GM23248 (cell line): Measurements from ENCODE around the gene MESD.

ENCODE experiments used
- EZH2 ChIP-seq: fragments of 200-600 bp; sonication (generic); IDR thresholded peaks from 2 replicates; pipeline ENCODE4 v1.6.1; 2018; ENCODE audit warnings: antibody characterized with exemption, mild to moderate bottlenecking; ENCODE audit not compliant: insufficient read depth, poor library complexity, severe bottlenecking
- EZH2phosphoT487 ChIP-seq: fragments of 200-600 bp; sonication (generic); IDR thresholded peaks from 2 replicates; pipeline ENCODE4 v1.6.1; 2018; ENCODE audit warnings: antibody characterized with exemption, moderate library complexity, mild to moderate bottlenecking, low read depth; ENCODE audit not compliant: insufficient read depth

DNA sequence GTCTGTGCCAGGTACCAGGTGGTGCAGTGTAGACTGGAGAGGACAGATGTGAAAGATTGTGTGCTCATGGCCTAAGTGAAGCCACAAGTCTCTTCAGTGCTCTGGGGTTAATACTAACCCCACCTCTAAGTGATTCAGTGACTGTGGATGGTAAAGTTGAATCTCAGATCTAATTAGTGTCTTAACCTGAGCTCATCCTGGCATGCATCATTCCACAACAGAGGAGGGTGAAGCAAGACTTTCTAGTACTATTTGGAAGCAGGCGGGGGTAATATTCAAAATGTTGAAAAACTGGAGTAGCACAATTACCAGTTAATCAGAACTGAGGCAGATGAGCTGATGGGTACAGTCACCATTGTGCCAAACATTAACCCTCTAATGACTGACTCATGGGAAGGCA is 2.8 kb upstream of the MESD start:
- TF ChIP-seq EZH2 (no peak), EZH2phosphoT487 (no peak)
